GM19099 (cell line): ENCODE results near the gene GNL3.

ENCODE experiments used
- POLR2A ChIP-seq: IDR thresholded peaks from 3 replicates; pipeline ENCODE4 v1.6.1; 2011; ENCODE audit warnings: low read depth; ENCODE audit not compliant: insufficient read length; ENCODE audit errors: extremely low read depth

Gene GNL3

DNA sequence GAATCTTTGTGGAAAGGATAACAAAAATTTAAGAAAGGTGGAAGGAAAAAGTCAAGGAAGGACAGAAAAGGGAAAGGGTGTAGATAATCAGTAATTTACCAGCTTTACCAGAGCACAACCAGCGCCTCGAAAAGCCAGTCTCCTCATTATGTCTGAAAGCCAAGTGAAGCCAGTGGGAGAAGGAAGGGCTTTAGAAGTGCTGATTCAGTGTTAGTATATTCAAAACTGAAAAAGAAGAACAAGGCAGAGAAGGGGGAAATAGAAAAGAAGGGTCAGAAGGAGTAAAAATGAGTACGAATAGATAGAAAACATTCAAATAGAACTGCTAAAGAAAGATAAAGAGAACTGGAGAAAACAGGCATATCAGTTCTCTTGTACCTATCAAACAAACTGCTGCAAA lies 4.2 kb upstream of the GNL3 start:
- no peak for TF ChIP-seq POLR2A

DNA sequence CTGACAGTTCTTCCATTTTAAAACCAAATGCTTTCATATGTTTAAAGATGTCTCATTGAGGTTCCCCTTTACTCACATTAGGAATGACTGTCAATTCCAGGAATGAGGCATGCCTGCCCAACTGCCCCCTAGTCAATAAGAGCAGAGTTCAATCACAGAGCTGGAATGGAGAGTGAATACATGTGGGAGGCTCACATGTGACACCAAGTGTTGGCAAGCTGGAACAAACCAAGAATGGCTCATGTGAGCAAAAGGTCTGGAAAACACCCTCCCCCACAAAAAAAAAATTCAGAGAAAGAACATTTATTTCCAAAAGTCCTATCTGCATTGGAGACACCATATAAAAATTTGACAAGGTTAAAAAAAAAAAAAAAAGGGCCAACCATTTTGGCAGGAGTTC lies 3.8 kb upstream of the GNL3 start:
- TF ChIP-seq POLR2A = no peak

DNA sequence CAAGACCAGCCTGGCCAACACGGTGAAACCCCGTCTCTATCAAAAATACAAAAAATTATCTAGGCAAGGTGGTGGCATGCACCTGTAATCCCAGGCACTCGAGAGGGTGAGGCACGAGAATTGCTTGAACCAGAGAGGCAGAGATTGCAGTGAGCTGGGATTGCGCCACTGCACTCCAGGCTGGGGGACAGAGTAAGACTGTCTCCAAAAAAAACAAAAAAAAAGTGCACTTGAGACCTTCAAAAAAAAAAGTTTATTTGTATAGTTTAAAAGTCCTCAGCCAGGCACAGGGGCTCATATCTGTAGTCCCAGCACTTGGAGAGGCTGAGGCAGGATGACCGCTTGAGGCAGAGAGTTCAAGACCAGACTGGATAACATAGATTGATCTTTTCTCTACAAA lies 2.2 kb upstream of the GNL3 start:
- TF ChIP-seq POLR2A = no peak

DNA sequence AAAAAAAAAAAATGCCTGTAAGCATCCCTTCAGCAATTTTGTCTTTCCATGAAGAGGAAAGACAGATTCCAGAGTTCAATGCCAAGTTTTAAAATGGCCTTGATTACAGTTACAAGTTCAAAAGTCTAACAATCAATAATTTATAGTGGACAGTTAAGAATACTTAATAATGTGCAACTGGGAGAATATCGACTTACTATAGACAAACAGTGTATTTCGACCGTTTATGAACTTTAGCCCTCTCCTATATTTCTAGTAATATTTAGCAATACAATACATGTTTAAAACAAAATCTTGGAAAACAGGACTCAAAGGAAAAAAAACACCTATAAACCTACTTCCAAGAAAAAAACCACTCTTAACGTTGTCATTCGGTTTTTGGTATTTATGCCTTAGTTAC lies 1.6 kb upstream of the GNL3 start:
- no peak for TF ChIP-seq POLR2A

DNA sequence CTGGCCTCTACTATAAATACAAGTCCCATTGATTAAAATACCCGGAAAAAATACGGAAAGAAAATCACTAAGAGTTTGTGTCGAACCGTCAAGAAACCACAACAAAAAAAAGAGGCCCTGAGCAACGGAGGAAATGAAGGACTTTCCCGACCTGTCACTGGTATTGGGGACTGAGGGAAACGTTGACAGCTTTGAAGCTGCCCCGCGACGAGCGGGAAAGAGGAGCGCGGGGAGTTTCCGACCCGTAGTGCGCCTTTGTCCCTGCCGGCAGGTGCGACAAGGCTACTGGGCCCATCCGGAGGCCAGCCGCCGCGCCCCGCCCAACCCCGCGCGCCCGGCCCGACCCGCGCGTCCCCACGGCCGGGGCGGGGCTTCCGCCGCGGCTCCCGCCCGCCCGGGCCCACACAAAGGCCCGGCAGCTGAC lies 535 bp upstream of the GNL3 start:
- no peak for TF ChIP-seq POLR2A

DNA sequence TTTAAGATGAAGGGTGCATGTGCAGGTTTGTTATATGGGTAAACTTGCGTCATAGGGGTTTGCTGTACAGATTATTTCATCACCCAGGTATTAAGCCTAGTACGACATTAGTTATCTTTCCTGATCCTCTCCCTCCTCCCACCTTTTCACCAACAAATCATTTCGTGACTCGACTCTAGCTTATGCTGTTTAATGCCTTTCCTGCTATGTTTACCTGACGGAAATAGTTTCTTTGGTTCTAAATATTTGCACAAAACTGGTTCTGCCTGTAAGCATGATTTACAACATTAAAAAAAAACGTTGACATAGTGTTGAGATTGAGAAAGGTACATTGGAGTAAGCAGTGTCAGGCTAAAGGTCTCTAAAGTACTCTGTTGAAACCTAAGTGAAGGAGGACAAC lies 2.4 kb downstream of the GNL3 start:
- no peak for TF ChIP-seq POLR2A

DNA sequence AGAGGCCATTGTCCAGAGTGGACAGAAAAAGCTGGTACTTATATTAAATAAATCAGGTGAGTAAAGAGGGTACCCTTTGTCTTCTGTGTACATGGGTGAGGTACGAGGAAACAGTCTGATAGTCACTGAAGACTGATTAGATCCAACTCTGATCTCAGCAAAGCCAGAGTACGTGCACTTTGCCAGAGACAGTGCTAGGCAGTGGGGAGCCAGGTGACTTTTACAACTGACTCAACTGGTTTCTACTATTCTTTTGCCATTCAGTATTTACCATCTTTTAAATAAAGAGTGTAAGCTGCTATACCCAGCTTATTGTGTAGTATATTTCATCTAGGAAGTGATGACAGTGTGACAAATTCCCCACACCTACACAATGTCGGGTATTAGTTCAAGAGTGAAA lies 3.3 kb downstream of the GNL3 start:
- TF ChIP-seq POLR2A = no peak

DNA sequence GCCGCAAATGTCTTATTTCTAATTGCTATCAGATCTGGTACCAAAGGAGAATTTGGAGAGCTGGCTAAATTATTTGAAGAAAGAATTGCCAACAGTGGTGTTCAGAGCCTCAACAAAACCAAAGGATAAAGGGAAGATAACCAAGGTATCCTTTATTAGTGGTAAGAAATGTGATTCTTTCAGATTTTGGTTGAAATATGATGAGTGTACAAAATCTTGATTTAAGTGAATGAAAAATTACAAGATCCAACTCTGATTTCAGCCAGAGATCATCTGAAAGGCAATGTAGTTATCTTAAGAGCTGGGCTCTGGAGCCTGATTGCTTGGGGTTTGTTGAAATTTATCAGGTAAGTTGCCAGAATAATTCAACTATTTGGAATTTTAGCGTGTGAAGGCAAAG lies 4.7 kb downstream of the GNL3 start:
- no peak for TF ChIP-seq POLR2A

DNA sequence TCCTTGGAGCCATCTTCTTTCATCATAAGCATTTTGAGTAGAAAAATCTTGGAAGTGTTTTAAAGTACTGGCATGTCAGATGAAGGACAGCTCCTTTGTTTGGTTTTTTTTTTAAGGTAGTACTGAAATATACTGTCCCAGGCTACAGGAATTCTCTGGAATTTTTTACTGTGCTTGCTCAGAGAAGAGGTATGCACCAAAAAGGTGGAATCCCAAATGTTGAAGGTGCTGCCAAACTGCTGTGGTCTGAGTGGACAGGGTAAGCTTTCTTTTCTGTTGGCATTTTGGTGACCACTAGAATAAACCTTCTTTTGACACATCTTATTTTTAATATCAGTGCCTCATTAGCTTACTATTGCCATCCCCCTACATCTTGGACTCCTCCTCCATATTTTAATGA lies 7.2 kb downstream of the GNL3 start:
- TF ChIP-seq POLR2A = no peak

DNA sequence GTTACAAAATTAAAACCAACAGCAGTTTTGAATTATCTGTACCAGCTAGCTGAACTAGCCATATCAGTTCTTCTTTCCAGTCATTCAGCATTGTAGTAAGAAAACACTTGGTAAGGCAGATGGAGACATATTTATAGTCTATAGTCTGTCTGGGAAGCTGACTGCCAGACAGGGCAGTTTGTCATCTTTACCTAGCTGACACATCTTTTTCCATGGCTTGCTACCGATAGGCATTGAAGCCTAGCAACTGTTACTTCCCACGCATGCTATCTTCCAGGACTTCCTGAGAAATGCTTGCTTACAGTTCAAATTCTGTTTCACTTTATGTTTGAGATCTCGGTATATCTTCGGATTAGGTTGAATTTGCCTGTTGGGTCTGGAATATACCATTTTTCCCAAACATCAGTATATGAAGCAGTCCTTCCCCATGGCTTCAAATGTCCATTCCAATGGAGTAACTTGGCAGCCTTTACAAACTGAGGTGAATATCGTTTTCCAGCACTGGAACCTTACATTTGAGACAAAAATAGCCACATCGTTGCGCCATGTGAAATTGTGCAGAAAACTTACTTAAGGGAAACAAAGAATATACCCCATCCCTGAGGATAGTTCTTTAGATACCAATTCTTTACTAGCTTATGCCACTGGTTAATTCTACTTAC lies 8.8 kb downstream of the GNL3 start:
- no peak for TF ChIP-seq POLR2A

DNA sequence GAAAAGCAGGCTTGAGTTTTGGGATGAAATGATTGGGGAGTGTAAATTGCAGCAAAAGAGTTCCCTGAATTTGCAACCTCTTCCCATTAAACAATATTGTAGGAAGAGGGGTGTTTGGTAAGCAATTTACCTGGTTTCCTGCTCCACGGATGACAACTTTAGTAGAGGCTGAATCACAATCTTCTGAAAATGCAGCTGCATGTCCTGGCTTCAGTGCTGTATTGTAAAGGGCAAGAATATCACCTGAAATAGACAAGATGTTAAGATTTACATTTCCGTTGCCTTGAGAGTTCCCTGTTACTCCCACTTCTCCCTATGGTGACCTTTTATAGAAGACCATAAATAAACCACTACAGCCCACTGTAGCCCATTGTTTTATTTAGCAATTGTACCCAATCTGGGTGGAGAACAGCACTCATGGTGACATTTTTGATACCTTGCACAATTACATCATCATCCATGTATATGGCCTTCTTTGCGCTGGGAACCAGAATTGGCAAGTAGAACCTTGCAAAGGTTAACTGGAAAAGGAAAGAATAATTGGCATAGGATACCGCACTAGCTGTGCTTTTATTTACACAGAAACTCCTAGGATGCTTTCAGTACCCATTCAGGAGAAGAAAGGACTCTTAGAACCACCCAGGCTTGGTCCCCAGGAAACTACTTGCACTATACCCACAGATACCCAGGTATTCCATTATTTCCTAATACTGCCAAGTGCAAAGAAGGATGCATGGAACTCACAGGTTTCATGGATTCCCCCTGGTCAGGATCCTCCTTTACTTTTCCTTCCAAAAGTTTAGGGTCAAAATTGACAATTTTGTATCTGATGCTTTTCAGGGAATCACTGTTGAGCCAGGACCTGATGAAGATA lies 10.2 kb downstream of the GNL3 start:
- TF ChIP-seq POLR2A = no peak

DNA sequence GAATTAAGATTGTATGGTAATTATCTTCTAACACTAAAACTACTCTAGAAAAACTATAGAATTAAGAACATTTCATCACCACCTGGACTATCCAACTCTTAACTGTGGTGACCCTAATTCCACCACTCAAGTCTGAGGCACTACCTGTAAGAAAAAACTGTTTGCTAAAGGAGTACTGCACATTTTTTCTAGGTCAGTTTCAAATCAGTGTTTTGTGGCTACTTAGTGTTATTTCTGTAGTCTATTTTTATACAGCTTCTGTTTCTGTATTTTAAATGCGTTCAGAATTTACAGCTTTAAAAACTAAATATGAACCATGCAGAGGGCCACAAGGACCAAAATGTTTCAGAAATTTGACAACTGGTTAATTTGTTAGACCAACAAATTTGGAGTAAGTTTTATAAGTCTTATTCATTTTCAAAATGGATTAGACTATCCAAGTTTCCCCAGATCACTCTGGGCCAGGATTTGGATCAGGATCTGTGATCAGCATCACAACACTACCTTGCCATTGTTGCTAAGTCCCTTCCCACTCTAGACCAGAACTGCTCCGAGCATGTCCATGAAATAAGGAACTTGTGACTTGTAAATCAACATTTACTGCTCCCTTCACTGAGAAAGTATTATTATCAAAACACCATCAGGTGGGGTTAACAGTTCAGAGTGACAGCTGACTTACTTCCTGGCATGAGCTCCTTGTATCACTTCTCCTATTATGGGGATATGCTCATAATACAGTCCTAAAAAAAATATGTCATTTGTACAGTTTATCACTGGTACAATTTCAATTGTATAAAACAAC lies 11.2 kb downstream of the GNL3 start:
- TF ChIP-seq POLR2A = no peak

DNA sequence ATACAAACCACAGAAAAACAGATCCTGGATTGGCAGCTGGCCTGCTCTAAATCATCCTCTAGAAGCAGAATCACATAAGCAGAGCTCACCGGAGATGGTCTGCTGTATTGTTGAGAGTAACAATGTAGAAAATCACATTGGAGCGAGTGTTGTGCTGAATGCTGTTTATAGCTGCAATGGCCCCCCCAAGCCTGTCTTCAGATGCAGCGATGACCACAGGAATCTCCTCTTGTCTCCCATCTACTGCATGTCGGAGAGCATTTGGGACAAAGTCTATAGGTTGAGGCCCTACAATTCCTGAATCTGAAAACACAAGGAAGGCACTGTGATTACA lies 11.8 kb downstream of the GNL3 start:
- TF ChIP-seq POLR2A = peak; percentile 12

DNA sequence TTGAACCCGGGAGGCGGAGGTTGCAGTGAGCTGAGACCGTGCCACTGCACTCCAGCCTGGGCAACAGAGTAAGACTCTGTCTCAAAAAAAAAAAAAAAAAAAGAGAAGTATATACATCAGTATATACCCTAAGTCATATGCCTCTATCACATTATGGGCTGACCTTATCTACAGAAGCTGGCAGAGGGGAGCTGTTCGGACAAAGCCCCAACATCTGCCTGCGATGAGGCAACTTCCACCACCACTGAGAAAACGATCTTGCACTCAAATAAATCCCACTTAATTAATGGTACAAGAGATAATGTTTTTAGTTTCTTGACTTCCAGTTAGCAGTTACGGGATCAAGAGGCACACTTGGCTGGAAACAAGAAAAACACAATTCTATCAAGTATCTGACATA lies 17.5 kb downstream of the GNL3 start:
- no peak for TF ChIP-seq POLR2A

DNA sequence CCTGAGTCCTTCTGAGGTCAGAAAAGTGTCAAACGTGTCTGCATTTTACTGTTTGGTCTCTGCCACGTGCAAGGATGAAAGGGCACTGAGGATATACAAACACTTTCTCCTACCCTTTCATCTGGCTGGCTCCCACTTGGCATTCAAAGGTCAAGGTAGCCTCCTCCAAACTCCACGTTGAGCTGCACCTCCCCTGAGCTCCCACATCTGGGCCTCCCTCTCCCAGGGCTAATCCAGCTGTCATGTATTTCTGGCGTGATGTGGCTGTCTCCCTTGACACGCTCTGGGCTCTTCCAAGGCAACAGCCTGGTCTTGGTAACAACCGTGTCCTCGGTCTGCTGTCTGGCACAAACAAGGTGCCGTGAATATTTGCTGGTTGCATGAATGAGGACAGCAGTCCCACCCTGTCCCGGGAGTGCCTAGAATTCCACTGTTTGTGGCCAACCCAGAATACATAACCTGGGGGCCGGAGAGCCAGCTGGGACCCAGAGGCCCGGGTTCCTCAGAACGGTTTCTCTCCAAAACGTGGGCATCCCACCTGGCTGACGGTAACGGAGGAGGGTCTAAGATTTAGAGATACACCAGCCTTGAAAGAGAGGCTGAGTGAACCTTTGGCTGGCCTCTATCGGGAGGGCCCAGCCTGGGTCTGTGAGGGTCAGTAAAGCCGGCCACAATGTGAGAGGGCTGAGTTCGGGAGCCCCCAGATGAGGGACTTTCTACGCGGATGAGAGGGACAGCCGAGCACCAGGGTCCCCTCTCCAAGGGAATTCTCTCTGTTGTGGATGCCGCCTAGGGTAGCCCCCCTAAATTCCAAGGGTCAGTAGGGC lies 19.0 kb downstream of the GNL3 start:
- no peak for TF ChIP-seq POLR2A
